Activated CD4-positive, alpha-beta T cell treated with anti-CD3 and anti-CD28 coated beads, Interleukin-10, Interleukin-2, amounts not matched to agents 100 ng/mL and 50 ng/mL, durations not matched to agents 16 hours and 8 hours (primary cell): ENCODE data around the gene IGLL1.
"Not testable (repeated sequence)": the region's sequence is repeated elsewhere in the genome, so short reads cannot be mapped to it uniquely, and the experiment has no call there.

Experiments
- DNase-seq: peaks from one replicate; pipeline ENCODE4 v3.0.0-alpha.2; 2020

Gene IGLL1

DNA sequence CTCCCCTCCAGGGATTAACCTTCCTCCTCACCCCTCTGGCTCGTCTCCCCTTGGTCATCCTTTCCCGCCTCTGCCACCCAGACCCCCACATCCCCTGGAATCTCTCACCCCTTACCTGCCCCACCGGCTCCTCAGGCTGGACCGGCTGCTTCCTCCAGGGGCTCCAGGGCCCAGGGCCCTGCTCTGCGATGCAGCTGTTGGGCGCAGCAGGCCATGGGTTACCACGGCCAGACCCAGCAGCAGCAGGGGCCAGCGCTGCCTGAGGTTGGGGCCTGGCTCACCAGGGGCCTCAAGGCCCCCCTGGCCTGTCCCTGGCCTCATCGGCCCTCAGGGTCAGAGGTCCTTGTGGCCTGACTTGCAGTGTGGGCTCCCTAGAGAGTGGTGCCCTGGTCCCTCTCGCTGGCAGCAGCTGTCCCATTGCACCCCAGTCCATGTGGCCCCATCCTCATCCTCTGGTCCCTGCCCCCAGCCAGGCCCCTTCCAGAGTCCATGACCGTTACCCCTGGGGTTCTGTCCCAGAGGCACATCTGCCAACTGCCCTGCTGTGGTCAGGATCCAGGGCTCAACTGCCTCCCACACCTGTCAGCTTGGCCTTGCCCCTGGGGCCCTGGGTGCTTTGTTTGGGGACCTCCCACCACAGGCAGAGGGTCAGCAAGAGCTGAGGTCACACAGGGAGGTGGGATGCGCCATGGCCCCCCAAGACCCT is at the start of gene IGLL1:
Gene IGLL1, minus strand, starts transcription at position 421 of the 706 bp plus-strand sequence. Its CDS starts 100 bp downstream, at position 321.
- no peak for DNase-seq

DNA sequence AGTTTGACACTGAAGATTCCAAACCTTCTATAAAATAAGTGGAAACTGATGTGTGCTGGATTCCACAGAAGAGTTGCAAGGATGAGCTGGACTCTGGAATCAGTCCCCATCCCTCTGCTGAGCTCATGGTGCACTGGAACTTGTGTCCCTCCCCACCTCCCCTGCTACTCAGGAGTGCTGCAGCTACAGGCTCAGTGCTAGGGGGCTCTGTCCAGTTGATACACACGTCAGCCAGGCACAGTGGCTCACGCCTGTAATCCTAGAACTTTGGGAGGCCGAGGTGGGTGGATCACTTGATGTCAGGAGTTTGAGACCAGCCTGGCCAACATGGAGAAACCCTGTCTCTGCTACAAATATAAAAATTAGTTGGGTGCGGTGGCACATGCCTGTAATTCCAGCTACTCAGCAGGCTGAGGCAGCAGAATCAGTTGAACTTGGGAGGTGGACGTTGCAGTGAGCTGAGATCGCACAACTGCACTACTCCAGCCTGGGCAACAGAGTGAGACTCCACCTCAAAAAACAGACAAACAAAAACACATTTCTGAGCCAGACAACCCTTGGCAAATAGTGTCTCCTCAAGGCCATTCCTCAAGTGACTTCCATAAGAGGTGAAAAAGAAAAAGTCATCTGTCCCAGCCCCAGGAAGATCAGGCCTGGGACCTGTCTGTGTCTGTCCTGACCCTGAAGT is 48.1 kb upstream of the IGLL1 start:
- DNase-seq = not testable (repeated sequence)

DNA sequence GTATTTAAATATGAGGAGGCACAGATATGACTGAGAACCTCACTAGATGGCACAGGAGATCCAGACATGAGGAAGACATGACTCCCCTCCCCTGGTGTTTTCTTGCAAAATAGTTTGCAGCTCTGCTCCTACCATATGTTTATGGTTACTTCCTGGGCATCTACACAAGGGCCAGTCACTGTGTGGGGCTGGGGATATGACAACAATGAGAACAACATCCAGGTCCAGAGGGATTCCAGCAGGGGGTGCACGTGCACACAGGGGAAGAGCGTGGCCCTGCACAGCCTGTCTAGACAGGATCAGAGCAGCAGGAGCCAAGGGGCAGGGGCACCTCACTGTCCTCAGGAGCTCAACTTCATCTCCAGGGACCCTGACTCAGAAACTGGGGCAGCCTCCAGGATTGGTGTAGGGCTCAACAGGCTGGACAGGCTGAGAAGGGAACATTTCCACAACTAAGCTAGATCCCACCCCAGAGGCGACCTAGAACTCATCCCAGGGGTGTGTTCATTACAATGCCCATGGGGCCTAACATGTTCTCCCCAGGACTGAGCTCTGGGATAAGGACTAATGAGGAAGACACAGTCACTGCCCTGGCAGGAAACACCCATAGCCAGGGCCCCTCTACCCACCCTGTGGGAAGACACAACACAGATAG is 47.4 kb upstream of the IGLL1 start:
- peak; percentile 69 for DNase-seq

DNA sequence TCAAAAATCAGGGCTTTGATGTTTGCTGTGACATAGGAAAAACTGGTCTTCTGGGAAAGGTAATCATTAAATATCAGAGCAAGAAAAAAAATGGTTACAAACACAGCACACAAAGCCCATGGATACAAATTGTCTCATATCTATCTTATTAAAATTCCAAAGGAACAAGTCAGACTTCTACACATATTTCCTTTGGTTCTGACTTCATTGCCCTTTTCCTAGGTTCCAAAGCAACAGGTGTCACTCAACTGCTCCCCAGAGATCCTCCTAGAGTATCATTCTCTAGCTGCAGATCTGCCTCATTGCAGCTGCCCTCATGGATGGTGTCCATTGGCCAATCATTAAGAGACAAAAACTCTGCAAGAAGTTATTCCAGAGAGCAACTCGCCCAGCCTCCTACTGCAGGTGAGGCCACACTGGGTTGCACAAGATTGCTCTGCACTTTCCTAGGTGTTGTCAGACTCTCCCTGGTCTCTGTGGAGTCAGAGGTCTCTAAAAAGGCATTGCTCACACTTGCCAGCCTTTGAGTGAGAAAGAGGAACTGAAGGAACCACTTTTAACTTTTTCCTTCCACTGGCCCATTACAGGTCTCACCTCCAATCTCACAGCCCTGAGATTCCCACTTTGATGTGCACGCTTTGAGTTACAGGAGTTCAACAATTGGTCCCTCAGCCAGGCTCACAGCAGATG is 46.3 kb upstream of the IGLL1 start:
- no peak for DNase-seq

DNA sequence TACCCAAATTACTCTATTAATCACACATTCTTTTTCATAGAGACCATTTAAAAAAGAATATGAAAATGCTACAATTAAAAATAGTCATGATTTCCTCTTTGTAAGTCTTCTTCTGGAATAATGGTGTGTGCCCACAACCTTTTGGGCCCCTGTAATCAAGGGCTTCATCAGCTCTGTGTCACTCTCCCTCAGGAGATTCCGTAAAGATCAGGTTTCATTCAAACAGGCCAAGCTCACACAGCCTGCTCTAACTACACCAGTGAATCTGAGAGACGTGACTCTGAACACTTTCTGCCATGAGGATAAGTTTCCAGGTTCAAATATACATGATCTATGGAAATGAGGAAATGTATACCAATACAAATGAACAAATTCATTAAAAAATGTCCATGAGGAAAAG is 42.5 kb upstream of the IGLL1 start:
- DNase-seq = no peak

DNA sequence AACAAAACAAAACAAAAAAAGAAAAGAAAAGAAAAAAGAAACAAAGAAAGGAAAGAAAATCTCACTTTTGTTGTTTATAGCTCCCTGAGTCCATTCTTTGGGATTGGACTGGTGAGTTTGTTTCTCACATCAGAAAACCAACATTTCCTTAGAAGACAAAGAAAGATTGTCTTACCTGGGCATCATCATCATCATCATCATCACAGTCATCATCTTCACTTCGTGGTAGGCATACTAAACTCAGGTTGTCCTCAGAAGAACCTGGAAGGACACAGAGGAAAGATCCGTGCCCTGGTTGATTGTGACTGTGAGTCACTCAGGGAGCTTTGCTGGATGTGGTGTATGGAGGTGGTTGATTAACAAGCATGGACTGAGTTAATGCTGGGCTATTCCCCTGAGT is 41.8 kb upstream of the IGLL1 start:
- not testable (repeated sequence) for DNase-seq

DNA sequence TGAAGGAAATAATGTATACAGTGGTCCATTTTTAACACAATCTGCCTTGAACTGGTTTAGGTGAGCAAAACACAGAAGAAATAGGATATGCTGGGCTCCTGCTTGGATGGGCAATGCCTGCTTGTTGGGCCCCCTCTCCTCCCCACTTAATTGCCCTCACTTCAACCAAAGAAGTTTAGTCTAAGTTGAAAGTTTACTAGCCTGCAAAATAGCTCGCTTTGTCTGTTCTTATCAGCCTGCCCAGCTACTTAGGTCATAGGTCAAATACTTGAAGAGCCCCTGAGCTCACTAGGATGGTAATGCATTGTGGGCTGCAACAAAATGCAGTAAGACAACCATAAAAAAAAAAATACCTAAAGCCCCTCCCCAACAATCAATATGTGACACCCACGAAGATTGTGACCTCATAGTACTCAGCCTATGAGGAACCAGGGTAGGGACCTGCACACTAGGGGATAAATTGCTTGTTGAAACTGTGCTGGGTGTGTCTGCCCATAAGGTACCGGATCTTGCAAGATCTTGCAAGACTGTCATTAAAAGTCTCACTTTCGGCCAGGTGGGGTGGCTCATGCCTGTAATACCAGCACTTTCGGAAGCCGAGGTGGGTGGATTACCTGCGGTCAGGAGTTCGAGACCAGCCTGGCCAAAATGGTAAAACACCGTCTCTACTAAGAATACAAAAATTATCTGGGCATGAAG is 41.1 kb upstream of the IGLL1 start:
- DNase-seq = no peak

DNA sequence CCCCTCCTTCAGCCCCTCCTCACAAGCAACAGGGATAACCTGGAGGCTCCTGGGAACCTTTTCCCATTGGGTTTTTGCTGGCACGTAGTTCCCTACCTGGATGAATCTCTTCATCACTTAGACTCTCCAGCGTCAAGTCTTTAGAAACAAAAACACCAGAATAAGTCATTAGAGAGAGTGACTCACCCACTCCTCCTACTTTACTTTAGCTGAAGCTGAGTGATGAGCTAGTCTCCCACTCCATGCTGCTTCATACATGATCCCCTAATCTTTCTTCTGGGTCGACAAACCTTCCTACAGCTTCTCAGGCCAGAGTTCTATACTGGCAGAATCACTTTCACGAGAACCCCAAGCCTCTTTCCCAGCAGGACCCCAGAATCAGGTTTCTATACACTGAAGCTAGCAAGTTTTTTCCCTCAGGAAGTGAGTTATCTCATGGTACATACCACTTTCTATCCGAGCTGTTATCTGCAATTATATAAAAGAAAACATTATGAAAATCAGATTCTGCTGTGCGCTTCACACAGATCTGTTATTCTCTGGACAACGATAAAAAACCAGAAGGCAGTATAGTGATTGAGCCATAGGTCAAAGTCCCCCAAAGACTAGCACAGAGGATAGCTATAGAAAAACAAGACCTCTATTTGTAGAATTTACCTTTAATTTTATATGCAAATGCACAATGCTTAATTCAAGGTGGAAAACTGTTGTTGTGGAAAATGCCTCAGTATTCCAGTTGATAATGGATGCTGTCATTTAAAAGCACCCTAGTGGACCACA is 33.3 kb upstream of the IGLL1 start:
- DNase-seq = no peak

DNA sequence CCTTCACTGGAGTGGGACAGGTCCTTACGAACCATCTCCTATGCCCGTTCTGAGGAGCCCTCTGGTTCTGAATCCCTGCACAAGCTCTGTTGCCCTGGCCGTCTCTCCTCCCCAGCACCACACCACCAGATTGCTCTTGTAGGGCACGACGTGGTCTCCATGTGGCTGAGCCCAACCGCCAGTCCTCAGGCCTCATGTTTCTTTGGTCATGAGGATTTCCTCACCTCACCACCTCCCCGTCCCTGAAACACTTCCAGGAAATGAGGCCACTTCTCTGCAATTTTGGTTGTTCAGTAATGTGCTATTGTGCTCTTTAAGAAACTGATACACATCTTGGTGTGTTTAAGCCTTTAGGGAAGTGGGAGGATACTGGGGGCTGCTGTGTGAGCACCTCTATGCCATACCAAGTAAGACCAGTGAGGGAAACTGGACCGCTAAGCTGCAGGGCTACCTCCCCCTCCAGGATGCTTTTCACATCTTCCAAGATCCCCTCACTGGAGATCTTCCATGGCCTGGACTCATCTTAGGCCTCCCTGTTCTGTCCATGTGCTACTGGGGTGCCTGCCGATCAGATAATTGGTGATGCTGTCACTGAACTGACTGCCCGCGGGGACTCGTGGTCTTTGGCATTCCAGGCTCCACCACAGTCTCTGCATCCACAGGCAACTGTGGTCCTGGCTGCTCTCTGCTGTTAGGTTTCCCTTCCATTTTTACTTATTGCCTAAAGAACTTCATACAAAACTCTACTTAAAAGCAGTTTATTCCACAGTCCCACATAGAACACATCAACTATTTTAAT is 30.1 kb upstream of the IGLL1 start:
- peak; percentile 38 for DNase-seq

DNA sequence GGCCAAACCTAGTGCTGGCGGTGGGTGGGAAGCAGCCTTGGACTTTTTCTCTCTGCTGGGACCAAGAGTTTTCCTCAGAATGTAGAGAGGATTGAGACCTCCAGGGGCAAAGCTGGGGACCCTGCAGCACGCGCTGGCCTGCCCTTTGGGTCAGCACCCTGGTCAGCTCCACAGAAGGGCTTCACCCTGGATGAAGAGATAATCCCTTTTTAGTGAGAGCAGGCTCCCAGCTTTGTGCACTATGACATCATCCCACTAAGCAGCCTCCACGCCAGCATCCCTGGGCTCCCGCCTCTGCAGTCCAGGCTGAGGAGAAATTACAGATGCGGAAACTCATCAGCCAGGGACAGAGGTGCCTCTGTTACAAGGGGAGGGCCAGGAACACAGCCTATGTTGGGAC is 28.5 kb upstream of the IGLL1 start:
- DNase-seq = no peak

DNA sequence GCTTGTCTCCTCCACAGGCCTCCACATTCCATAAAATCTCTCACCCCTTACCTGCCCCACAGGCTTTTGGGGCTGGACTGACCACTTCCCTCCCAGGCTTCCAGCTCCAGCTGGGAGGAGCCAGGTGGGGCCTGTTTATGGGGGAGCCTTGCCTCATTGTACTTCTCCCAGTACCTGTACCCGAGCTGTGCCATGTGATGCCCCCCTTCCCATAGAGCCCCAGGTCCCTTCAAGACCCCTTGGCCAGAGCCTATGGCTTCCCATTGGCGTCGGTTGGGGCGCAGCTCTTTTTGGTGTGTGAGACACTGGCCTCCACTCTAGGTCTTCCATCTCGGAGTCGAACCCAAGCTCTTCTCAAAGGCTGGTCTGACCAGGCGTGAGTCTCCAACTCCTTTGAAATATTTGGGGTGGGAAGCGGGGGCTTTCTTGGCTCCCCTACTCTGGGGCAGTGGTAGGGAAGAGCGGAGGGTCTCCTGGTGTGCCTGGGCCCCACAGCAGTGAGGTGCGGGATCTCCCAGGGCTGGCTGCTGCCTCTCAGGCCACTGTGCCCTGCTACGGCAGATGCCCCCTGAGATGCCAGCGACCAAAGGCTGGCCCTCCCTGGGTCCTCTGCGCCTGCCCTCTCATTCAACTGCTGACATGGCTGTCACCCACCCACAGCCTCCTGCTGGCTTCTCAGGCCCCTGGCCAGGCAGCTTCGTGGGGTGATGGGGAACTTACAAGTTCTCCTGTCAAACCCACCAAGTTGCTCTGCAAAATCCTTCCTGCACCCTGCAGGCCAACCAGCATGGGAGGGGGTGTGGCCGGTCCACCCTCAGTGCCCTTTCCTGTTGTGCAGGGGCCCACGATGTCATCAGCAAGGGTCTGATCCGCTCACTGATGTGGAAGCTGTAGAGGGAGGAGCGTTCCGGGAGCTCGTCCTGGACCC is 26.4 kb upstream of the IGLL1 start:
- no peak for DNase-seq

DNA sequence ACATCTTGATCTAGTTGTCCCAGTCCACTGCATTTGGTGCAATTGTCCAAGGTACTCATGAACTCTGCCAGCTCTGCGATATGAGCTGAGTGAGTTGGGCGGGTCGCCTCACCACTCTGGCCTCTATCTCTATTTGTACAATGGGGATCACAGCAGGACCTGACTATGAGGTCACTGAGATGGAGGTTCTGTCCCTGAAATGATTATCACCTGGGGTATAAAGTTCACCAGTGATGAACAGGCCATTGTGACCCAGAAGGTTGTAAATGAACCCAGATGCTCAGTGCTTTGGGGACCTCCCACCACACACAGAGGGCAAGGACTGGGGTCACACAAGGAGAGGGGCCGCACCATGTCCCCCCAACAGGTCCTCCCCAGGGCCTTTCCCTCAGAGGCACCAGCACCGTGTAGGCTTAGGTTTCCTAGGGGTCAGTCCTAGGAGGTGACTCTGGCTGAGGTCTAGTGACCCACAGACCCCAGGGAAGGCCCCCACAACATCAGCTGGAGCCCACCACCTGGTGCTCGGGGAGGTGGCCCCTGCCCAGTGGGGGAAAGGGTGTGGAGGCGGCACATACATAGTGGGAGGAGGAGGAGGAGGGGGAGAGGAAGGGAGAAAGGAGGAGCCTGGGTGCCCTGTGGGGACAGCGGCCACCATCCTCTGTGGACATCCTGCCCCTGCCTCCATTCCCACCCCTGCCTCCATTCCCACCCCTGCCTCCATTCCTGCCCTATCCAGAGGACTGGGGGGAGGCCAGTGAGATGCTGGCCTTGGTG is 25.0 kb upstream of the IGLL1 start:
- no peak for DNase-seq

DNA sequence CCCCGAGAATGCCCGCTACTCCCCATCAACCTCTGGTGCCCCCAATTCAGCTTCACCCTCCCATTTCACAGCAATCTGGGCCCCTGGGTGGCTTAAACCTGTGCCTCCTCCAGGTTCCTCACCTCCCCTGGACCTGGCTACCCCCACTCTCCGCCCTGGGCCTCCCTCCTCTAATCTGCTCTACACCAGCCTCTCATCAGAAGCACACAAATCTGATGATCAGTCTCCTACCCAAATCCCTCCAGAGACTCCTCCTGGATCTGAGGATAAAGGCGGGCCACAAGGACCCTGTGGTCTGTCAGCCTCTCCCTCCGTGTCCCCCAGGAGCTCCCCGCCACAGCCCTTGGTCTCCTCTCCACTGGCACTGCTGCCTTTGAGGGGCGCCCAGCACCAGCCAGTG is 23.2 kb upstream of the IGLL1 start:
- no peak for DNase-seq

DNA sequence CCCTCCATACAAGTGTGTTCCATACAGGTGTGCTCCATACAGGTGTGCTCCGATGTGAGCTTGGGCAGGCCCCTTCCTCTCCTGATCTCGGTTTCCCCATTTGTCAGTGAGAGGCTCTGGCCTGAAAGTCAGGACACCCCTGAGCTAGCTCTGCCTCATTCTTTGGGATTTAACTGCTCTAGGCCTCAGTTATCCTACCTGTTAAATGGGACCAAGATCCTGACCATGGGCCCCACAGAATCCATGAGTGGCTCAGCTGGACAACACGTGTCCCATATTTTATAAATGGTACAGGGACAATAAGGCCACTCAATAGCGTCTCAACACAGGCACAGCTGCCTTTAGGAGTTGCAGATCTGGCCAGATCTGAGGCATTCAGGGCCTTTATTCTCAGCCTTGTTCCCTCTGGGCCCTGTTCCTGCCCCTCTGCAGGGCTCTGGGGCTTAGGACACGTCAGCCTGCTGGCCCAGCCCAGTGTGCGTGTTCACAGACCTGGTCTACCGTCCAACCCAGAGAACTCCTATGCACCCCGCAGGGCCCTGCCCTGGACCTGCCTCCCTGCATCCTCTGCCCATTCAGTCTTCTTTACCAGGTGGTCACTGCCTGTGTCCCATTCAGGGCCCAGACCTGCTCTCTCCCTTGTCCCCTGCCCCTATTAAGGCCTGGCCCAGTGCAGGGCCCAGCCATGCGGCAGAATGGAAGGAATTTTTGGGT is 18.9 kb upstream of the IGLL1 start:
- no peak for DNase-seq

DNA sequence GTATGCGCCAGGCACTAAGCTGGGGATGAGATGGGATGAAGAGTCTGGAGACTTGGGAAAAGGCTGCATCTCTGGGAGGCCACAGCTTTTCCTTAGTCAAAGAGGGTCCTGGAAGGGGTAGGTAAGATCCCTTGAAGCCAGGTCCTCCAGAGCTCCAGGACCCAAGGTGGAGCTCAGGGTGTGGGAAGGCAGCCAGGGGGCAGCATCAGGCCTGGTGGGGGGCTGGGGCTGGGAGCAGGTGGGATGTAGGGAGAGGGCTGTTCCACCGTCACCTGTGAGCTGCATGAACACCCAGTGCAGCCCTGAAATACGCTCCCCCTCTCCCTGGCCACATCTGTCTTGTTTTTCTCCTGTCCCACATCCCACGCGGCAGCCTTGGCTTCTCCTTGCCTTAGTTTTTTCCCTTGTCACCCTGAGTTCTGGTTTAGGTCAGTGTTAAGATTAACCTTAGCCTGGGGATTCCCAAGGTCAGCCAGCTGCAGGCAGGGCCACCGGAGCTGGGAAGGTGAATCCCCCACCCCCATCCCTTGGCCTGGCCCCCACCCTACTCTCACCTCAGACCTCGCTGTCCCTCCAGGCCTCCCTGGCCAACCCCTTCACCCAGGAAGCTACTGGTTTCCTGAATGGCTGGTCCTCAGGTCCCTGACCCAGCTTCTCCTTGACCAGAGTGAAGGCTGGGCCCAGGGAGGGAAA is 17.6 kb upstream of the IGLL1 start:
- DNase-seq = not testable (repeated sequence)

DNA sequence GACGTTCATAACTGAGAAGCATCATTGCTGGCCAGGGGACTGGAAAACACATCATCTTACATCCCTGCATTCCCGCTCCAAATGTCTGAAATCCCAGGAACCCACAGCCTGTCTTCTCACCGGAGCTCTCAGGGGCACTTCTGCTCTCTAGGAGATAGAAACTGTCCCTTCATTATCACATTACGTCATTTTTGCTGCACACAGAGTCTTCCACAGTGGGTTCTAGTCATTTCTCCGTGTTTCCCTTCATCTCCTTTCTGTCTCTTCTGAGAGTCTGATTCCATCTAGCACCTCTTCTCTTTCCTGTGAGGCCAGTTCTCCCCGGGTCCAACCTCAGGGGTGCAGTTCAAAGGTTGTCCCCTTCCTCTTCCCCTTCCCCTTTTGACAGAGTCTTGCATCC is 15.8 kb upstream of the IGLL1 start:
- not testable (repeated sequence) for DNase-seq

DNA sequence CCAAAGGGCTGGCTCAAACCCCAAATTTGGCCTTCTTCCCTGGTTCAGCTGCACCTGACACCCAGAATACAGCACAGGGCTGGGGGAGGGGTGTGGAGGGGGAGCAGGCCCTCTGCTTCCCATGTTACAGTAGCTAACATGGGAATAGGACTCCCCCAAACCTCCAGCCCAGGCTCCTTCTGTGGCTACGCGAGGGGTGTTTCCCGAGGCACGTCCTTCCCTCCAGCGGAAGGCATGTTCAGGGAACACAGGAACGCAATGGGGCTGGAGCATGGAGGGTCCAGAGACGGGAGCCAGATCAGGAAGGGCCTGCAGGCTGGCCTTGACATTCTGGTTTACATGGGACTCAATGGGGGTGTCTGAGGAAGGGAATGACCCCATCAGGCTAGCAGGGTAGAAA is 11.8 kb upstream of the IGLL1 start:
- DNase-seq = no peak
